Endothelial cell (in vitro differentiated cells): ENCODE data around the gene HHAT. TPM values are rescaled to one million over a fixed set of nuclear protein-coding genes. Genes with fewer than 3 reads are reported as not detected.

Source experiments
- DNase-seq: peaks from one replicate; pipeline ENCODE4 v3.0.0; 2021; ENCODE audit warnings: low spot score
- H3K27ac Mint-ChIP-seq: one replicate; pipeline ENCODE4 v1.8.0; 2021; ENCODE audit warnings: mixed read lengths, inconsistent platforms; ENCODE audit not compliant: unreplicated experiment
- H3K27me3 Mint-ChIP-seq: one replicate; pipeline ENCODE4 v1.8.0; 2021; ENCODE audit warnings: mild to moderate bottlenecking, moderate library complexity, mixed read lengths, inconsistent platforms; ENCODE audit not compliant: unreplicated experiment
- H3K36me3 Mint-ChIP-seq: one replicate; pipeline ENCODE4 v1.8.0; 2021; ENCODE audit warnings: mild to moderate bottlenecking, low read depth, mixed read lengths, inconsistent platforms; ENCODE audit not compliant: unreplicated experiment
- H3K4me1 Mint-ChIP-seq: one replicate; pipeline ENCODE4 v1.8.0; 2021; ENCODE audit warnings: mild to moderate bottlenecking, mixed read lengths, inconsistent platforms; ENCODE audit not compliant: unreplicated experiment
- H3K4me3 Mint-ChIP-seq: one replicate; pipeline ENCODE4 v1.8.0; 2021; ENCODE audit warnings: mild to moderate bottlenecking, mixed read lengths, inconsistent platforms; ENCODE audit not compliant: unreplicated experiment
- H3K9me3 Mint-ChIP-seq: one replicate; pipeline ENCODE4 v1.8.0; 2021; ENCODE audit warnings: mixed read lengths, inconsistent platforms; ENCODE audit not compliant: unreplicated experiment
- total RNA-seq: library from RNA; stranded (reverse); fragmentation: NEBNext Ultra II Directional; extraction: Animal tissue kit (Norgen Biotek cat#: 25700); gene quantifications from one replicate; pipeline ENCODE4 v1.2.1, GENCODE V29; 2021; ENCODE audit not compliant: unreplicated experiment
- TF ChIP-seq, protein P1 (sequence below): fragments of 200-600 bp; sonication (generic); IDR thresholded peaks from one replicate; pipeline ENCODE4 v1.5.0; 2021; ENCODE audit warnings: antibody characterized with exemption; ENCODE audit not compliant: unreplicated experiment

The HHAT gene
- total RNA-seq, 1 donor from 2014 or later = 6.0 TPM

- no peak for DNase-seq
- no peaks in the 10 kb centered on the region for H3K4me1 Mint-ChIP-seq
- peaks cover 15% of the 10 kb centered on the region for H3K36me3 Mint-ChIP-seq
- peaks cover 4% of the 10 kb centered on the region for H3K27me3 Mint-ChIP-seq
- no peak overlapping the region for H3K4me3 Mint-ChIP-seq
- H3K9me3 Mint-ChIP-seq = no peaks in the 10 kb centered on the region
- no peak overlapping the region for H3K27ac Mint-ChIP-seq
- TF ChIP-seq, protein P1, sequence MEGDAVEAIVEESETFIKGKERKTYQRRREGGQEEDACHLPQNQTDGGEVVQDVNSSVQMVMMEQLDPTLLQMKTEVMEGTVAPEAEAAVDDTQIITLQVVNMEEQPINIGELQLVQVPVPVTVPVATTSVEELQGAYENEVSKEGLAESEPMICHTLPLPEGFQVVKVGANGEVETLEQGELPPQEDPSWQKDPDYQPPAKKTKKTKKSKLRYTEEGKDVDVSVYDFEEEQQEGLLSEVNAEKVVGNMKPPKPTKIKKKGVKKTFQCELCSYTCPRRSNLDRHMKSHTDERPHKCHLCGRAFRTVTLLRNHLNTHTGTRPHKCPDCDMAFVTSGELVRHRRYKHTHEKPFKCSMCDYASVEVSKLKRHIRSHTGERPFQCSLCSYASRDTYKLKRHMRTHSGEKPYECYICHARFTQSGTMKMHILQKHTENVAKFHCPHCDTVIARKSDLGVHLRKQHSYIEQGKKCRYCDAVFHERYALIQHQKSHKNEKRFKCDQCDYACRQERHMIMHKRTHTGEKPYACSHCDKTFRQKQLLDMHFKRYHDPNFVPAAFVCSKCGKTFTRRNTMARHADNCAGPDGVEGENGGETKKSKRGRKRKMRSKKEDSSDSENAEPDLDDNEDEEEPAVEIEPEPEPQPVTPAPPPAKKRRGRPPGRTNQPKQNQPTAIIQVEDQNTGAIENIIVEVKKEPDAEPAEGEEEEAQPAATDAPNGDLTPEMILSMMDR = no peak
Measured at GRCh38 chr1:210412240-210412639, 83.5 kb downstream of the HHAT start.

DNA sequence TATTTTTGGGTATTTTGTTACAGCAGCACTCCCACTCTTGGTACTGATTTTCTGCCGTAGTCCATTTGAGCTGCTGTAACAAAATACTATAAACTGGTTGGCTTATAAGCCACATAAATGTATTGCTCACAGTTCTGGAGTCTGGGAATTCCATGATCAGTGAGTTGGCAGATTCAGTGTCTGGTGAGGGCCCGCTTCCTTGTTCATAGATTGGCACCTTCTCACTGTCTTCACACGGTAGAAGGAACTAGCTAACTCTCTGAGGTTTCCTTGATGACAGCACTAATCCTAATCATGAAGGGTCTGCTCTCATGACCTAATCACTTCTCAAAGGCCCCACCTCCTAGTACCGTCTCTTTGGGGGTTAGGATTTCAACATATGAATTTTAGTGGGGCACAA is 85.2 kb downstream of the HHAT start:
- Mint-ChIP-seq H3K9me3 (no peaks in the 10 kb centered on the region), H3K27ac (no peak overlapping the region), H3K36me3 (peaks cover 15% of the 10 kb centered on the region), H3K27me3 (peaks cover 4% of the 10 kb centered on the region), H3K4me1 (no peaks in the 10 kb centered on the region), H3K4me3 (no peak overlapping the region)
- DNase-seq = no peak
- TF ChIP-seq, protein P1 = no peak

- no peak for DNase-seq
- Mint-ChIP-seq H3K27ac (no peak overlapping the region), H3K36me3 (peaks cover 15% of the 10 kb centered on the region), H3K27me3 (peaks cover 4% of the 10 kb centered on the region), H3K4me3 (no peak overlapping the region), H3K9me3 (no peaks in the 10 kb centered on the region), H3K4me1 (peaks cover 4% of the 10 kb centered on the region)
- TF ChIP-seq, protein P1 = no peak
Measured at GRCh38 chr1:210415846-210416448, 87.2 kb downstream of the HHAT start.

DNA sequence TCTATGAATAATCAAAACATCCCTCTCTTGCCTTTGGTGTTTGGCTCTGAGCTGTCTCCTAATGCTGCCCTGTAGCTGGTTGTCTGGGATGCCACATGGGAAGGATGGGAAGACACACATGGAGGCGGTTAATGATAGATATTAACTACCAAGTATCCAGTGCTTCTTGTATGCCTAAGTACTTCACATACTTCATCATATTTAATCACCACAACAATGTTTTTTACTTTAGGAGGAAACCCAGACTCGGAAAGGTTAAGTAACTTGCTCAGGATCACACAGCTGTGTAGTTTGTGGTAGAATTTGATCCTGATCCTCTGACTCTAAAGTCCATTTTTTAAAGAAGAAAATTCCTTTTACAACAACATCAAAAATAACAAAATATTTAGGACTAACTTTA is 88.0 kb downstream of the HHAT start:
- Mint-ChIP-seq H3K9me3 (no peaks in the 10 kb centered on the region), H3K4me3 (no peak overlapping the region), H3K36me3 (peaks cover 15% of the 10 kb centered on the region), H3K27me3 (peaks cover 4% of the 10 kb centered on the region), H3K27ac (no peak overlapping the region), H3K4me1 (peaks cover 4% of the 10 kb centered on the region)
- DNase-seq = no peak
- TF ChIP-seq, protein P1 = no peak

DNA sequence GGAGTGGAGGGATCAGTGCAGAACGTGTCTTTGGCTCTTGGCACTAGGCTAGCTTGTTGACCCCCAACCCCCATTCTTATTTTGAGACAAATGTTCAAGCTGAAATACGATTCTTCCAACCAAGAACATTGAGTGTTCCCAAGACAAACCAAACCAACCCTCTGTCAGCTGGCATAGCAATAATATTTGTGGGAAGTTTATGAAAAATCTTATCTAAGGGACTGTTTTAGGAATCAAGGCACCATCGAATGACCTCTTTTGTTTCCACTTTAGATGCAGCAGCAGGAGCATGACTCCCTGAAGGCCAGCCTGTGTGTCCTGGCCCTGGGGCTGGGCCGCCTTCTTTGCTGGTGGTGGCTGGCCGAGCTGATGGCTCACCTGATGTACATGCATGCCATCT is 89.2 kb downstream of the HHAT start:
- Mint-ChIP-seq H3K4me1 (peaks cover 4% of the 10 kb centered on the region), H3K9me3 (no peaks in the 10 kb centered on the region), H3K27ac (no peak overlapping the region), H3K36me3 (peaks cover 11% of the 10 kb centered on the region), H3K27me3 (peaks cover 4% of the 10 kb centered on the region), H3K4me3 (no peak overlapping the region)
- no peak for DNase-seq
- TF ChIP-seq, protein P1 = no peak
